ENCODE measurements around the gene ZCCHC17.

The ZCCHC17 gene

GRCh38 chr1:31368611-31369107 lies 71.8 kb downstream of the ZCCHC17 start:
- Histone ChIP-seq H3K9ac (ENCODE audit: low read depth, low read length, poor library complexity, severe bottlenecking) (no peak overlapping the region), H3K9me2 (replicated peaks; ENCODE audit: low read depth, low read length) (no peaks in the 10 kb centered on the region), H2AFZ (ENCODE audit: low read length) (no peak overlapping the region), H3K4me3 (ENCODE audit: low read length, poor library complexity, severe bottlenecking) (no peak overlapping the region), H4K20me1 (ENCODE audit: insufficient read depth, low read length, poor library complexity, severe bottlenecking) (no peaks in the 10 kb centered on the region), H3F3A (ENCODE audit: low read depth) (no peaks in the 10 kb centered on the region), H3K27me3 (ENCODE audit: insufficient read depth, low read length, poor library complexity, severe bottlenecking) (no peaks in the 10 kb centered on the region), H3K4me1 (ENCODE audit: insufficient read depth, low read length, poor library complexity, severe bottlenecking) (peaks cover 3% of the 10 kb centered on the region), H3K4me2 (ENCODE audit: low read depth, low read length, poor library complexity, severe bottlenecking) (no peak overlapping the region), H3K9me3 (ENCODE audit: insufficient read depth, low read depth, low read length) (no peaks in the 10 kb centered on the region), H3K79me2 (ENCODE audit: insufficient read depth, low read length) (no peaks in the 10 kb centered on the region), H3K36me3 (ENCODE audit: insufficient read depth, low read length) (peaks cover 20% of the 10 kb centered on the region; the same call in 1 of the 2 replicates)
- TF ChIP-seq, protein P1, sequence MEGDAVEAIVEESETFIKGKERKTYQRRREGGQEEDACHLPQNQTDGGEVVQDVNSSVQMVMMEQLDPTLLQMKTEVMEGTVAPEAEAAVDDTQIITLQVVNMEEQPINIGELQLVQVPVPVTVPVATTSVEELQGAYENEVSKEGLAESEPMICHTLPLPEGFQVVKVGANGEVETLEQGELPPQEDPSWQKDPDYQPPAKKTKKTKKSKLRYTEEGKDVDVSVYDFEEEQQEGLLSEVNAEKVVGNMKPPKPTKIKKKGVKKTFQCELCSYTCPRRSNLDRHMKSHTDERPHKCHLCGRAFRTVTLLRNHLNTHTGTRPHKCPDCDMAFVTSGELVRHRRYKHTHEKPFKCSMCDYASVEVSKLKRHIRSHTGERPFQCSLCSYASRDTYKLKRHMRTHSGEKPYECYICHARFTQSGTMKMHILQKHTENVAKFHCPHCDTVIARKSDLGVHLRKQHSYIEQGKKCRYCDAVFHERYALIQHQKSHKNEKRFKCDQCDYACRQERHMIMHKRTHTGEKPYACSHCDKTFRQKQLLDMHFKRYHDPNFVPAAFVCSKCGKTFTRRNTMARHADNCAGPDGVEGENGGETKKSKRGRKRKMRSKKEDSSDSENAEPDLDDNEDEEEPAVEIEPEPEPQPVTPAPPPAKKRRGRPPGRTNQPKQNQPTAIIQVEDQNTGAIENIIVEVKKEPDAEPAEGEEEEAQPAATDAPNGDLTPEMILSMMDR (conservative IDR thresholded peaks at IDR 0.05; ENCODE audit: low read length): no peak
- no peak for TF ChIP-seq EZH2phosphoT487 (IDR thresholded peaks at IDR 0.05; ENCODE audit: borderline replicate concordance)

- H3K9ac ChIP-seq (ENCODE audit: low read depth, low read length, poor library complexity, severe bottlenecking): no peak overlapping the region
- H3K4me2 ChIP-seq (ENCODE audit: low read depth, low read length, poor library complexity, severe bottlenecking): no peak overlapping the region
- no peaks in the 10 kb centered on the region for H3K9me2 ChIP-seq (replicated peaks; ENCODE audit: low read depth, low read length)
- H3K9me3 ChIP-seq (ENCODE audit: insufficient read depth, low read depth, low read length): no peaks in the 10 kb centered on the region
- H3K4me3 ChIP-seq (ENCODE audit: low read length, poor library complexity, severe bottlenecking): no peak overlapping the region
- TF ChIP-seq, protein P1 (conservative IDR thresholded peaks at IDR 0.05; ENCODE audit: low read length): no peak
- no peak for TF ChIP-seq EZH2phosphoT487 (IDR thresholded peaks at IDR 0.05; ENCODE audit: borderline replicate concordance)
- H3K27me3 ChIP-seq (ENCODE audit: insufficient read depth, low read length, poor library complexity, severe bottlenecking): no peaks in the 10 kb centered on the region
- no peaks in the 10 kb centered on the region for H4K20me1 ChIP-seq (ENCODE audit: insufficient read depth, low read length, poor library complexity, severe bottlenecking)
- no peaks in the 10 kb centered on the region for H3K79me2 ChIP-seq (ENCODE audit: insufficient read depth, low read length)
- no peak overlapping the region for H2AFZ ChIP-seq (ENCODE audit: low read length)
- H3K36me3 ChIP-seq (ENCODE audit: insufficient read depth, low read length): peaks cover 11% of the 10 kb centered on the region; the same call in 1 of the 2 replicates
- H3K4me1 ChIP-seq (ENCODE audit: insufficient read depth, low read length, poor library complexity, severe bottlenecking): peaks cover 3% of the 10 kb centered on the region
- H3F3A ChIP-seq (ENCODE audit: low read depth): no peaks in the 10 kb centered on the region
Measured at GRCh38 chr1:31370021-31370420, 73.2 kb downstream of the ZCCHC17 start.

GRCh38 chr1:31370565-31370964 lies 73.7 kb downstream of the ZCCHC17 start:
- H3K9ac ChIP-seq (ENCODE audit: low read depth, low read length, poor library complexity, severe bottlenecking): no peak overlapping the region
- TF ChIP-seq, protein P1 (conservative IDR thresholded peaks at IDR 0.05; ENCODE audit: low read length): no peak
- no peak for TF ChIP-seq EZH2phosphoT487 (IDR thresholded peaks at IDR 0.05; ENCODE audit: borderline replicate concordance)
- H3K4me1 ChIP-seq (ENCODE audit: insufficient read depth, low read length, poor library complexity, severe bottlenecking): peaks cover 3% of the 10 kb centered on the region
- peaks cover 5% of the 10 kb centered on the region; the same call in 1 of the 2 replicates for H3K36me3 ChIP-seq (ENCODE audit: insufficient read depth, low read length)
- H3K9me3 ChIP-seq (ENCODE audit: insufficient read depth, low read depth, low read length): no peaks in the 10 kb centered on the region
- H2AFZ ChIP-seq (ENCODE audit: low read length): no peak overlapping the region
- H4K20me1 ChIP-seq (ENCODE audit: insufficient read depth, low read length, poor library complexity, severe bottlenecking): no peaks in the 10 kb centered on the region
- H3K79me2 ChIP-seq (ENCODE audit: insufficient read depth, low read length): no peaks in the 10 kb centered on the region
- no peaks in the 10 kb centered on the region for H3K9me2 ChIP-seq (replicated peaks; ENCODE audit: low read depth, low read length)
- no peaks in the 10 kb centered on the region for H3F3A ChIP-seq (ENCODE audit: low read depth)
- H3K27me3 ChIP-seq (ENCODE audit: insufficient read depth, low read length, poor library complexity, severe bottlenecking): no peaks in the 10 kb centered on the region
- no peak overlapping the region for H3K4me3 ChIP-seq (ENCODE audit: low read length, poor library complexity, severe bottlenecking)
- no peak overlapping the region for H3K4me2 ChIP-seq (ENCODE audit: low read depth, low read length, poor library complexity, severe bottlenecking)

All from Loucy (cell line).